GM06990 (cell line): ENCODE results near the gene RNF148.

Source experiments
- DNase-seq: peaks from one replicate; pipeline ENCODE4 v3.0.0-alpha.2; 2011; ENCODE audit not compliant: insufficient read length; ENCODE audit errors: extremely low read depth
- H3K27me3 ChIP-seq: replicated peaks from 2 replicates; pipeline ENCODE4 v1.6.0; 2011; ENCODE audit warnings: low read length; ENCODE audit not compliant: control insufficient read depth, insufficient read depth
- H3K36me3 ChIP-seq: 2 replicates; pipeline ENCODE4 v1.5.1; 2011; ENCODE audit warnings: low read length; ENCODE audit not compliant: control insufficient read depth, insufficient read depth
- H3K4me3 ChIP-seq: replicated peaks from 2 replicates; pipeline ENCODE4 v1.5.1; 2011; ENCODE audit warnings: low read depth, mild to moderate bottlenecking, control low read depth, low read length
- TF ChIP-seq, protein P1 (sequence below): IDR thresholded peaks from 2 replicates; pipeline ENCODE4 v1.5.1; 2011; ENCODE audit warnings: low read length, control low read depth, mild to moderate bottlenecking, inconsistent platforms; ENCODE audit not compliant: insufficient read depth, poor library complexity, severe bottlenecking

The RNF148 gene, protein sequence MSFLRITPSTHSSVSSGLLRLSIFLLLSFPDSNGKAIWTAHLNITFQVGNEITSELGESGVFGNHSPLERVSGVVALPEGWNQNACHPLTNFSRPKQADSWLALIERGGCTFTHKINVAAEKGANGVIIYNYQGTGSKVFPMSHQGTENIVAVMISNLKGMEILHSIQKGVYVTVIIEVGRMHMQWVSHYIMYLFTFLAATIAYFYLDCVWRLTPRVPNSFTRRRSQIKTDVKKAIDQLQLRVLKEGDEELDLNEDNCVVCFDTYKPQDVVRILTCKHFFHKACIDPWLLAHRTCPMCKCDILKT

GRCh38 chr7:122702872-122703510 lies at the start of gene RNF148:
Gene RNF148 (minus strand): TSS chr7:122702922. CDS start chr7:122702750, 172 bp downstream.
- no peak within 1 kb of the TSS for H3K4me3 ChIP-seq
- TF ChIP-seq, protein P1, sequence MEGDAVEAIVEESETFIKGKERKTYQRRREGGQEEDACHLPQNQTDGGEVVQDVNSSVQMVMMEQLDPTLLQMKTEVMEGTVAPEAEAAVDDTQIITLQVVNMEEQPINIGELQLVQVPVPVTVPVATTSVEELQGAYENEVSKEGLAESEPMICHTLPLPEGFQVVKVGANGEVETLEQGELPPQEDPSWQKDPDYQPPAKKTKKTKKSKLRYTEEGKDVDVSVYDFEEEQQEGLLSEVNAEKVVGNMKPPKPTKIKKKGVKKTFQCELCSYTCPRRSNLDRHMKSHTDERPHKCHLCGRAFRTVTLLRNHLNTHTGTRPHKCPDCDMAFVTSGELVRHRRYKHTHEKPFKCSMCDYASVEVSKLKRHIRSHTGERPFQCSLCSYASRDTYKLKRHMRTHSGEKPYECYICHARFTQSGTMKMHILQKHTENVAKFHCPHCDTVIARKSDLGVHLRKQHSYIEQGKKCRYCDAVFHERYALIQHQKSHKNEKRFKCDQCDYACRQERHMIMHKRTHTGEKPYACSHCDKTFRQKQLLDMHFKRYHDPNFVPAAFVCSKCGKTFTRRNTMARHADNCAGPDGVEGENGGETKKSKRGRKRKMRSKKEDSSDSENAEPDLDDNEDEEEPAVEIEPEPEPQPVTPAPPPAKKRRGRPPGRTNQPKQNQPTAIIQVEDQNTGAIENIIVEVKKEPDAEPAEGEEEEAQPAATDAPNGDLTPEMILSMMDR = no peak
- DNase-seq = no peak
- no peaks in the 10 kb centered on the region for H3K27me3 ChIP-seq
- H3K36me3 ChIP-seq = no peaks in the 10 kb centered on the region

- H3K36me3 ChIP-seq = no peaks in the 10 kb centered on the region
- DNase-seq = no peak
Observed at GRCh38 chr7:122750389-122750788, 47.7 kb upstream of the RNF148 start.

DNA sequence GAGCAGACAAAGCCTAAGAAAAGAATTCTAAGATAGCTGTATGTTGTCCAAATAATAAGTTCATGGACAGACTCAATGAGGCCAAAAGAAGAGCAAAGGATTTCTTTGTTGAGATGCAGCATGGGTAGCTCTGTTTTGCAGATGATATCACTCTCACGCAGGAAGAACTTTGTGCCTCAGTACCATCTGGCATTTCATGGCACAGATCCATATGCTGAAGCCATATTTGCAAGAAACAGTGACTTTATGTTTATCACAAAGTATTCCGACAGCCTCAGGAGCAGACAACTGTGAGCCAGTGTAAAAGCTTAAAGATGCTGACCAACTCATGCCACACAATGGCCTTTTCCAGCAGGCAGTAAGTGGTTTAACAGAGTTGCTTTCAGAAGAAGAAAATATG lies 45.5 kb upstream of the RNF148 start:
- H3K27me3 ChIP-seq = no peaks in the 10 kb centered on the region
- TF ChIP-seq, protein P1 = no peak
- no peak overlapping the region for H3K4me3 ChIP-seq
- no peak for DNase-seq
- H3K36me3 ChIP-seq = no peaks in the 10 kb centered on the region

More at GRCh38 chr7:122750389-122750788, 47.7 kb upstream of the RNF148 start:
- Histone ChIP-seq H3K27me3 (no peaks in the 10 kb centered on the region), H3K4me3 (no peak overlapping the region)
- TF ChIP-seq, protein P1 = no peak

GRCh38 chr7:122746948-122747347 lies 44.2 kb upstream of the RNF148 start:
- TF ChIP-seq, protein P1 = no peak
- DNase-seq = no peak

DNA sequence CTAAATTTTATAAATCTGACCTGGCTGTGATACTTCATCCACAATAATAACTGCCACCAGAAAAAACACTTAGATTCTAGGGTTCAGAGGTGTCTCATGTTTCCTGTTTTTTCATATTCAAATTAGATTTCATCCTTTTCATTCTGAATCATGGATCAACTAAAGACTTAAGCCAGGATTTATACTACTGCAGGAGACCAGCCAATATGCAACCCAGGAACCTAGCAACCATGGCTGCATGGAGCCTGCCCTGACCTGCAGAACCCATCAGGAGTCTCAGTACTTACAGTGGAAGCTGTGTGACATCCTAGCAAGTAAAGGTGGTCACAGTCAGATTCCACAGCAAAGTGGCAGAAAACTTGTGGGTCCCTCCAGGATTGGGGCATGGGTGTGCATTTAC lies 40.5 kb upstream of the RNF148 start:
- no peak overlapping the region for H3K4me3 ChIP-seq
- TF ChIP-seq, protein P1 = no peak
- no peaks in the 10 kb centered on the region for H3K27me3 ChIP-seq
- no peak for DNase-seq
- no peaks in the 10 kb centered on the region for H3K36me3 ChIP-seq

More at GRCh38 chr7:122746948-122747347, 44.2 kb upstream of the RNF148 start:
- Histone ChIP-seq H3K36me3 (no peaks in the 10 kb centered on the region), H3K4me3 (no peak overlapping the region), H3K27me3 (no peaks in the 10 kb centered on the region)
